H1 (cell line): Measurements from ENCODE around the gene TBC1D22A. TPM values are rescaled to one million over a fixed set of nuclear protein-coding genes. Genes with fewer than 3 reads are reported as not detected.

Experiments
- CTCF ChIA-PET: fragments of 300-600 bp; sonication (Branson Sonifier 250); formaldehyde crosslinking; loops from one replicate; lab custom pipeline; 2021; ENCODE audit not compliant: partially characterized antibody; lab: Charles Lee
- POLR2A ChIA-PET: fragments of 300-600 bp; sonication (Branson Sonifier 250); formaldehyde crosslinking; loops from one replicate; lab custom pipeline; 2021; ENCODE audit warnings: inconsistent platforms; ENCODE audit not compliant: partially characterized antibody; lab: Charles Lee
- DNase-seq, 2 experiments: peaks; one replicate each; pipeline versions ENCODE4 v3.0.0 to v3.0.0-alpha.2; 2010 to 2022; ENCODE audit warnings: low spot score in 2 of 2, low read depth in 1 of 2, mixed read lengths in 1 of 2
- FAIRE-seq: peaks from 2 replicates; lab custom pipeline; 2011; peaks lifted over from hg19 to GRCh38; lab: Jason Lieb, UNC
- H2AFZ ChIP-seq: 2 replicates; pipeline ENCODE4 v1.8.1; 2012; ENCODE audit warnings: low read length, inconsistent platforms
- H2AK5ac ChIP-seq: 2 replicates; pipeline ENCODE4 v1.6.1; 2013; ENCODE audit warnings: low read depth, low read length
- H2BK120ac ChIP-seq: replicated peaks from 2 replicates; pipeline ENCODE3; 2013; ENCODE audit warnings: low read depth, low read length, inconsistent platforms
- H2BK12ac ChIP-seq: 2 replicates; pipeline ENCODE4 v1.6.1; 2013; ENCODE audit warnings: low read depth, low read length
- H2BK15ac ChIP-seq: 2 replicates; pipeline ENCODE4 v1.6.1; 2013; ENCODE audit warnings: low read length
- H2BK20ac ChIP-seq: 2 replicates; pipeline ENCODE4 v1.6.1; 2013; ENCODE audit warnings: low read length
- H2BK5ac ChIP-seq: 2 replicates; pipeline ENCODE4 v1.6.1; 2013; ENCODE audit warnings: low read depth, low read length
- H3K14ac ChIP-seq: 2 replicates; pipeline ENCODE4 v1.6.1; 2013; ENCODE audit warnings: inconsistent platforms; ENCODE audit not compliant: insufficient read length
- H3K18ac ChIP-seq: 2 replicates; pipeline ENCODE4 v1.6.1; 2013; ENCODE audit warnings: low read length; ENCODE audit errors: extremely low read depth
- H3K23ac ChIP-seq: 2 replicates; pipeline ENCODE4 v1.6.1; 2013; ENCODE audit warnings: inconsistent platforms; ENCODE audit not compliant: insufficient read length
- H3K23me2 ChIP-seq: 2 replicates; pipeline ENCODE4 v1.6.1; 2013; ENCODE audit warnings: low read depth, low read length
- H3K27ac ChIP-seq: 2 replicates; pipeline ENCODE4 v1.6.1; 2011; ENCODE audit warnings: low read depth, low read length, inconsistent platforms
- H3K27me3 ChIP-seq, 4 experiments: replicated peaks in 1 of 4; 1 replicate in 1 of 4; 2 replicates in 3 of 4; pipeline versions ENCODE4 v1.6.1 to v1.8.1; 2011 to 2013; ENCODE audit warnings: low read length in 3 of 4, mild to moderate bottlenecking in 3 of 4, inconsistent platforms in 2 of 4, mixed read lengths in 2 of 4, moderate library complexity in 1 of 4; ENCODE audit not compliant: control insufficient read depth in 3 of 4, insufficient read depth in 3 of 4; ENCODE audit errors: extremely low read depth in 1 of 4
- H3K36me3 ChIP-seq, 4 experiments: 2 replicates each; pipeline versions ENCODE4 v1.6.1 to v1.8.1; 2011 to 2013; ENCODE audit warnings: mild to moderate bottlenecking in 4 of 4, low read length in 3 of 4, moderate library complexity in 2 of 4, control low read depth in 1 of 4, inconsistent platforms in 1 of 4; ENCODE audit not compliant: insufficient read depth in 4 of 4, control insufficient read depth in 2 of 4
- H3K4ac ChIP-seq: replicated peaks from 2 replicates; pipeline ENCODE3; 2013; ENCODE audit warnings: low read length, low read depth, mixed read lengths, inconsistent platforms; ENCODE audit not compliant: insufficient read length
- H3K4me1 ChIP-seq, 4 experiments: replicated peaks in 1 of 4; 1 replicate in 1 of 4; 2 replicates in 3 of 4; pipeline versions ENCODE4 v1.6.1 to v1.8.1; 2011 to 2013; ENCODE audit warnings: low read length in 3 of 4, inconsistent platforms in 2 of 4, mixed read lengths in 1 of 4; ENCODE audit not compliant: insufficient read depth in 4 of 4, control insufficient read depth in 3 of 4
- H3K4me2 ChIP-seq, 2 experiments: 2 replicates each; pipeline versions ENCODE4 v1.6.1 to v1.8.1; 2011 to 2013; ENCODE audit warnings: low read depth in 2 of 2, low read length in 2 of 2, control low read depth in 1 of 2, inconsistent platforms in 1 of 2, mild to moderate bottlenecking in 1 of 2; ENCODE audit not compliant: insufficient read depth in 1 of 2
- H3K4me3 ChIP-seq, 4 experiments: fragments of 200-600, 300-600 bp in 1 of 4; sonication (generic), shearing (Covaris generic), sonication (Bioruptor Twin) in 1 of 4; 2 replicates each; pipeline versions ENCODE4 v1.5.1 to v1.8.1; 2011 to 2016; ENCODE audit warnings: low read length in 4 of 4, low read depth in 3 of 4, control low read depth in 2 of 4, inconsistent platforms in 2 of 4, mild to moderate bottlenecking in 2 of 4, mixed read lengths in 1 of 4, moderate library complexity in 1 of 4; ENCODE audit not compliant: insufficient read depth in 2 of 4; ENCODE audit errors: extremely low read depth in 1 of 4
- H3K56ac ChIP-seq: replicated peaks from 2 replicates; pipeline ENCODE3; 2013; ENCODE audit warnings: low read depth, mild to moderate bottlenecking, mixed read lengths, low read length, inconsistent platforms; ENCODE audit not compliant: insufficient read length
- H3K79me1 ChIP-seq: 2 replicates; pipeline ENCODE4 v1.6.1; 2013; ENCODE audit warnings: low read depth, low read length, control low read depth
- H3K79me2 ChIP-seq, 2 experiments: 2 replicates each; pipeline versions ENCODE4 v1.6.1 to v1.8.1; 2012 to 2013; ENCODE audit warnings: low read length in 2 of 2, mild to moderate bottlenecking in 2 of 2, inconsistent platforms in 1 of 2; ENCODE audit not compliant: insufficient read depth in 2 of 2, control insufficient read depth in 1 of 2
- H3K9ac ChIP-seq, 4 experiments: replicated peaks in 1 of 4; 1 replicate in 1 of 4; 2 replicates in 3 of 4; pipeline versions ENCODE4 v1.6.1 to v1.8.1; 2011 to 2013; ENCODE audit warnings: low read depth in 3 of 4, low read length in 3 of 4, control low read depth in 2 of 4, mild to moderate bottlenecking in 2 of 4, moderate library complexity in 2 of 4, inconsistent platforms in 1 of 4; ENCODE audit errors: extremely low read depth in 1 of 4
- H3K9me3 ChIP-seq, 2 experiments: 2 replicates each; pipeline versions ENCODE4 v1.6.1 to v1.8.1; 2012 to 2013; ENCODE audit warnings: mild to moderate bottlenecking in 2 of 2, moderate library complexity in 2 of 2, control low read depth in 1 of 2, inconsistent platforms in 1 of 2, low read depth in 1 of 2, low read length in 1 of 2, mixed read lengths in 1 of 2; ENCODE audit not compliant: insufficient read depth in 2 of 2
- H4K20me1 ChIP-seq, 2 experiments: replicated peaks in 1 of 2; 2 replicates each; pipeline versions ENCODE3 to v1.8.1; 2011 to 2013; ENCODE audit warnings: inconsistent platforms in 2 of 2, low read length in 2 of 2, mild to moderate bottlenecking in 1 of 2; ENCODE audit not compliant: insufficient read depth in 2 of 2, control insufficient read depth in 1 of 2
- H4K5ac ChIP-seq: 2 replicates; pipeline ENCODE4 v1.6.1; 2013; ENCODE audit warnings: low read length, low read depth, mixed read lengths, inconsistent platforms; ENCODE audit not compliant: insufficient read length
- H4K8ac ChIP-seq: 2 replicates; pipeline ENCODE4 v1.8.0; 2013; ENCODE audit warnings: mild to moderate bottlenecking, moderate library complexity, low read length, inconsistent platforms; ENCODE audit not compliant: insufficient read depth; ENCODE audit errors: extremely low read depth
- H4K91ac ChIP-seq: replicated peaks from 2 replicates; pipeline ENCODE3; 2013; ENCODE audit warnings: low read length, mixed read lengths, inconsistent platforms; ENCODE audit not compliant: insufficient read length
- BACH1 ChIP-seq: IDR thresholded peaks from 2 replicates; pipeline ENCODE4 v1.6.1; 2012; ENCODE audit warnings: low read length, improper control_type of control experiment
- NANOG ChIP-seq: IDR thresholded peaks from 2 replicates; pipeline ENCODE4 v1.6.1; 2011; ENCODE audit warnings: low read length, low read depth, mild to moderate bottlenecking, inconsistent platforms; ENCODE audit not compliant: insufficient read depth, poor library complexity, severe bottlenecking
- POLR2A ChIP-seq, 2 experiments: IDR thresholded peaks; 1 replicate in 1 of 2; 2 replicates in 1 of 2; pipeline ENCODE4 v1.6.1; 2011; ENCODE audit warnings: low read depth in 2 of 2, low read length in 2 of 2, mild to moderate bottlenecking in 2 of 2; ENCODE audit errors: control extremely low read depth in 1 of 2
- RNF2 ChIP-seq: fragments of 200-900, 300-1000 bp; sonication (generic); IDR thresholded peaks from 2 replicates; pipeline ENCODE4 v1.7.1; 2016; ENCODE audit warnings: borderline replicate concordance, low read depth, mild to moderate bottlenecking, antibody characterized with exemption, low read length; ENCODE audit not compliant: poor library complexity, severe bottlenecking; ENCODE audit errors: missing control alignments
- WGBS, 2 experiments: shearing (Covaris generic) in 1 of 2; methylation state at CpG; one replicate each; pipeline versions ENCODE4 v1.1.6 to v1.1.7; 2013 to 2015; ENCODE audit warnings: low lambda C conversion rate in 2 of 2, mixed read lengths in 2 of 2, inconsistent platforms in 1 of 2, low coverage in 1 of 2, missing lambda C conversion rate in 1 of 2; ENCODE audit not compliant: insufficient replicate concordance in 2 of 2, insufficient coverage in 1 of 2, insufficient read length in 1 of 2; ENCODE audit errors: extremely low coverage in 1 of 2, missing lambda C conversion rate in 1 of 2; 5-methylcytosine and 5-hydroxymethylcytosine counted together
- polyA plus RNA-seq, 7 experiments: library from polyadenylated mRNA; depleted of rRNA in 3 of 7; stranded (reverse) in 5 of 7; unstranded in 2 of 7; fragments of >200 nt in 5 of 7; fragments of 200-250 nt in 2 of 7; gene quantifications; 1 replicate in 5 of 7; 2 replicates in 1 of 7; 4 replicates in 1 of 7; pipeline versions ENCODE4 v1.2.1 to v1.2.3, GENCODE V29; 2011 to 2013; ENCODE audit warnings: missing spikeins in 2 of 7, mixed read lengths in 2 of 7
- total RNA-seq: library from RNA; stranded (reverse); fragmentation: NEBNext Ultra II Directional; extraction: Animal tissue kit (Norgen Biotek cat#: 25700); gene quantifications from 2 replicates; pipeline ENCODE4 v1.2.1, GENCODE V29; 2021

Gene TBC1D22A
- total and polyA plus RNA-seq, 2 of the 8 experiments (the other 6 are each of a cell fraction or from before 2014, with no cell fraction given), result 11.9 to 18.4 TPM

GRCh38 chr22:47071078-47071806 is 308.8 kb downstream of the TBC1D22A start:
- no peak for DNase-seq
- Histone ChIP-seq H3K23ac (no peak overlapping the region), H3K56ac (no peak overlapping the region), H4K91ac (no peak overlapping the region), H2BK12ac (no peak overlapping the region), H2BK120ac (no peak overlapping the region), H4K5ac (no peak overlapping the region), H3K4ac (no peak overlapping the region), H3K79me2 (peaks cover 0 to 3% of the 10 kb centered on the region in 2 experiments; a peak in 1 of 4 replicates), H2BK15ac (no peak overlapping the region), H3K4me3 (no peak overlapping the region), H2BK5ac (no peak overlapping the region), H2AK5ac (no peak overlapping the region), H3K14ac (no peak overlapping the region), H3K9me3 (no peaks in the 10 kb centered on the region), H4K8ac (no peak overlapping the region), H3K27me3 (no peaks in the 10 kb centered on the region), H3K9ac (no peak overlapping the region), H3K4me1 (no peaks in the 10 kb centered on the region; a peak in 1 of 7 replicates), H3K18ac (no peak overlapping the region), H3K79me1 (peaks cover 2% of the 10 kb centered on the region; the same call in 1 of the 2 replicates), H3K27ac (no peak overlapping the region), H2BK20ac (no peak overlapping the region), H3K23me2 (no peaks in the 10 kb centered on the region), H4K20me1 (peaks cover 0 to 2% of the 10 kb centered on the region in 2 experiments), H3K36me3 (no peaks in the 10 kb centered on the region), H2AFZ (no peak overlapping the region), H3K4me2 (no peak overlapping the region)
- CTCF ChIA-PET, result no interaction called here
- no peak for FAIRE-seq
- WGBS, 2 experiments, result 90% methylated on average over 11 of the region's 11 CpGs; no CpG with 5 or more reads in 1 of the 2 experiments
- TF ChIP-seq RNF2, result no peak
- no peak for TF ChIP-seq NANOG
- TF ChIP-seq BACH1, result no peak
- TF ChIP-seq POLR2A (IDR thresholded peaks at IDR 0.05; ENCODE audit: control extremely low read depth in 1 of 2, low read depth in 2 of 2, low read length in 2 of 2), result no peak
- POLR2A ChIA-PET, result no interaction called here
